ENCODE data around the gene POU2F3. TPM values are rescaled to one million over a fixed set of nuclear protein-coding genes. Genes with fewer than 3 reads are reported as not detected.
A peak's percentile ranks its signal among the peaks of the same experiment; 100 is the strongest.

POU2F3 gene
- polyA plus RNA-seq, 3 donors = 0.37 to 0.54 TPM; not detected in 1

DNA sequence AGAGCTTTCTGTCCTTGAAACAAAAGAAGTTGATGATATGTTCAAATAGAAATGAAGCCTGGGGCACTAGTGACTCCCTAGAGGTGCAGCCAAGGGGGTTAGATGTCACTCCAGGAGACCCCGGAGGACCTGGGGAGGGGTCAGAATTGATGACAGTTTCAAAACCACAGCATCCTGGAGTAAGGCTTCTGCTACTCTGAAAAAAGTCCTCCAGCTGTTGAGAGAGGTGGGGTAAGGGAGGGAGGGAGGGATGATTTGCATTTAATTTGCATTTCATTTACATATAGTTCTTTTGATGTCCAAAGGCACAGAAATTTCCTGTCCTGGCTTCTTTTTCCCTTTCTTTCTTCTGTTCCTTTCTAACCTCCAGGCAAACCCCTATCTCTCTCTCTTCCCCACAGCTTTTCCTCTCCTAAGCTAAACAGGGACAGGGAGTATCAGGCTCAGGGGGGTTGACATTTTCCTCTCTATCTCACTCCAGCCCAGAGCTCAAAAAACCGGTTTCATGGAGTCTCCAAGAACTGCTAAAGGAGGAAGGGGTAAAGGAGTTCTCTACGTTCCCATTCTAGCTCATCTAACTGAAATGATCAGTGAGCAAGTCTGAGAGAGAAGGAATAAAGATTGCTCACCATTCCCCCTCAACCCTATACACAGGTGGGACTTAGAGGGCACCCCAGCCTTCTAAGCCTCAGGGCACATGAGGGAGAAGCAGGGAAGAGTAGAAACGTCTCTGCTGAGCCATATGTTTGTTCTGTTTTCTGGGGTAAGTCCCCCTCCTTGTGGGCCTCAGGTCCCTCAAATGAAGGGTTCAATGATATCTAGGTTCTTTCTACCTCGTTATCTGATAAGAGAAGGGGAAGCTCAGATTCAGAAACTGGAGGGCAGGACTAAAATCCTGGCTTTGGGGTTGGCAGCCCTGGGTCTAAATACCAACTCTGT is 3.5 kb upstream of the POU2F3 start:
- Histone ChIP-seq H2AFZ (ENCODE audit: insufficient read depth, low read depth, low read length, poor library complexity, severe bottlenecking) (no peak overlapping the region), H3K4me2 (replicated peaks; ENCODE audit: extremely low read depth, low read length, poor library complexity, severe bottlenecking) (no peak overlapping the region), H3K36me3 (replicated peaks in 1 of 2; ENCODE audit: control insufficient read depth in 1 of 2, insufficient read depth in 2 of 2, low read length in 2 of 2) (peaks cover 0 to 6% of the 10 kb centered on the region in 2 donors), H4K20me1 (ENCODE audit: insufficient read depth, low read length) (no peaks in the 10 kb centered on the region), H3K79me2 (ENCODE audit: insufficient read depth, low read length) (no peaks in the 10 kb centered on the region), H3K27me3 (ENCODE audit: control insufficient read depth in 2 of 2, insufficient read depth in 2 of 2, low read length in 2 of 2) (peaks cover 14 to 74% of the 10 kb centered on the region in 2 donors), H3K4me3 (replicated peaks in 1 of 3; ENCODE audit: low read depth in 2 of 3, low read length in 3 of 3) (no peak overlapping the region), H3K9me3 (replicated peaks in 1 of 2; ENCODE audit: control insufficient read depth in 1 of 2, insufficient read depth in 1 of 2, low read length in 2 of 2) (peaks cover 0 to 7% of the 10 kb centered on the region in 2 donors), H3K9ac (ENCODE audit: insufficient read depth, low read length, poor library complexity, severe bottlenecking) (no peak overlapping the region), H3K27ac (ENCODE audit: low read depth in 1 of 2, low read length in 2 of 2) (no peak overlapping the region), H3K4me1 (ENCODE audit: control insufficient read depth in 1 of 2, insufficient read depth in 2 of 2, low read length in 2 of 2) (no peaks in the 10 kb centered on the region)
- TF ChIP-seq, protein P1, sequence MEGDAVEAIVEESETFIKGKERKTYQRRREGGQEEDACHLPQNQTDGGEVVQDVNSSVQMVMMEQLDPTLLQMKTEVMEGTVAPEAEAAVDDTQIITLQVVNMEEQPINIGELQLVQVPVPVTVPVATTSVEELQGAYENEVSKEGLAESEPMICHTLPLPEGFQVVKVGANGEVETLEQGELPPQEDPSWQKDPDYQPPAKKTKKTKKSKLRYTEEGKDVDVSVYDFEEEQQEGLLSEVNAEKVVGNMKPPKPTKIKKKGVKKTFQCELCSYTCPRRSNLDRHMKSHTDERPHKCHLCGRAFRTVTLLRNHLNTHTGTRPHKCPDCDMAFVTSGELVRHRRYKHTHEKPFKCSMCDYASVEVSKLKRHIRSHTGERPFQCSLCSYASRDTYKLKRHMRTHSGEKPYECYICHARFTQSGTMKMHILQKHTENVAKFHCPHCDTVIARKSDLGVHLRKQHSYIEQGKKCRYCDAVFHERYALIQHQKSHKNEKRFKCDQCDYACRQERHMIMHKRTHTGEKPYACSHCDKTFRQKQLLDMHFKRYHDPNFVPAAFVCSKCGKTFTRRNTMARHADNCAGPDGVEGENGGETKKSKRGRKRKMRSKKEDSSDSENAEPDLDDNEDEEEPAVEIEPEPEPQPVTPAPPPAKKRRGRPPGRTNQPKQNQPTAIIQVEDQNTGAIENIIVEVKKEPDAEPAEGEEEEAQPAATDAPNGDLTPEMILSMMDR (IDR thresholded peaks at IDR 0.05) = no peak
- intact Hi-C loops (cut with micrococcal nuclease) = no loop called here
- no peak for DNase-seq
- no peak overlapping the region for H3K4me3 Mint-ChIP-seq
- H3K27me3 Mint-ChIP-seq (ENCODE audit: low read depth in 3 of 3) = peaks cover 56 to 75% (median 69%) of the 10 kb centered on the region in 3 donors
- peaks cover 0 to 11% of the 10 kb centered on the region in 2 donors for H3K36me3 Mint-ChIP-seq
- 52% methylated on average over 2 of the region's 5 CpGs for WGBS (ENCODE audit: insufficient coverage)
- H3K27ac Mint-ChIP-seq = no peak overlapping the region
- H3K9me3 Mint-ChIP-seq = peaks cover 0 to 8% (median 2%) of the 10 kb centered on the region in 7 donors
- H3K4me1 Mint-ChIP-seq = no peaks in the 10 kb centered on the region

- TF ChIP-seq, protein P1 (IDR thresholded peaks at IDR 0.05) = no peak
- H3K4me3 Mint-ChIP-seq = peak overlapping the region in 1 of 2 donors; percentile 50
- peaks cover 61 to 82% (median 68%) of the 10 kb centered on the region in 3 donors for H3K27me3 Mint-ChIP-seq (ENCODE audit: low read depth in 3 of 3)
Observed at GRCh38 chr11:120238968-120239620, 846 bp upstream of the POU2F3 start.

More at GRCh38 chr11:120238968-120239620, 846 bp upstream of the POU2F3 start:
- WGBS (ENCODE audit: insufficient coverage) = 85% methylated on average over 9 of the region's 11 CpGs
- H3K9me3 ChIP-seq (replicated peaks in 1 of 2; ENCODE audit: control insufficient read depth in 1 of 2, insufficient read depth in 1 of 2, low read length in 2 of 2) = peaks cover 0 to 7% of the 10 kb centered on the region in 2 donors
- H3K79me2 ChIP-seq (ENCODE audit: insufficient read depth, low read length) = no peaks in the 10 kb centered on the region
- no peak overlapping the region for H2AFZ ChIP-seq (ENCODE audit: insufficient read depth, low read depth, low read length, poor library complexity, severe bottlenecking)
- no peaks in the 10 kb centered on the region for H4K20me1 ChIP-seq (ENCODE audit: insufficient read depth, low read length)
- peaks cover 0 to 8% (median 2%) of the 10 kb centered on the region in 7 donors for H3K9me3 Mint-ChIP-seq
- H3K4me2 ChIP-seq (replicated peaks; ENCODE audit: extremely low read depth, low read length, poor library complexity, severe bottlenecking) = no peak overlapping the region
- no peaks in the 10 kb centered on the region for H3K36me3 ChIP-seq (replicated peaks in 1 of 2; ENCODE audit: control insufficient read depth in 1 of 2, insufficient read depth in 2 of 2, low read length in 2 of 2)
- H3K4me1 Mint-ChIP-seq = no peaks in the 10 kb centered on the region
- H3K27ac Mint-ChIP-seq = no peak overlapping the region
- no peak overlapping the region for H3K4me3 ChIP-seq (replicated peaks in 1 of 3; ENCODE audit: low read depth in 2 of 3, low read length in 3 of 3)
- no peaks in the 10 kb centered on the region for H3K4me1 ChIP-seq (ENCODE audit: control insufficient read depth in 1 of 2, insufficient read depth in 2 of 2, low read length in 2 of 2)
- no peak overlapping the region for H3K9ac ChIP-seq (ENCODE audit: insufficient read depth, low read length, poor library complexity, severe bottlenecking)
- intact Hi-C loops (cut with micrococcal nuclease) = no loop called here
- H3K27ac ChIP-seq (ENCODE audit: low read depth in 1 of 2, low read length in 2 of 2) = no peak overlapping the region
- DNase-seq = no peak
- peaks cover 17 to 69% of the 10 kb centered on the region in 2 donors for H3K27me3 ChIP-seq (ENCODE audit: control insufficient read depth in 2 of 2, insufficient read depth in 2 of 2, low read length in 2 of 2)
- H3K36me3 Mint-ChIP-seq = no peaks in the 10 kb centered on the region

Measured in CD14-positive monocyte (primary cell).